Epithelial cell of esophagus (primary cell): ENCODE measurements around the gene MRPL34.

Source experiments
- DNase-seq: peaks from one replicate; pipeline ENCODE4 v3.0.0; 2010; ENCODE audit warnings: low read depth
- H3K4me3 ChIP-seq: 2 replicates; pipeline ENCODE4 v1.5.1; 2011; ENCODE audit warnings: mild to moderate bottlenecking, low read length, control low read depth
- CTCF ChIP-seq: IDR thresholded peaks from 2 replicates; pipeline ENCODE4 v1.5.1; 2011; ENCODE audit warnings: low read depth, mild to moderate bottlenecking, low read length, control low read depth, inconsistent platforms; ENCODE audit not compliant: insufficient read depth; ENCODE audit errors: missing control alignments

MRPL34 gene

GRCh38 chr19:17321655-17322489 is 16.2 kb downstream of the MRPL34 start:
- no peak overlapping the region for H3K4me3 ChIP-seq
- TF ChIP-seq CTCF: no peak
- DNase-seq: no peak

- TF ChIP-seq CTCF: no peak
- H3K4me3 ChIP-seq: no peak overlapping the region
- DNase-seq: no peak
Observed at GRCh38 chr19:17322854-17323253, 17.2 kb downstream of the MRPL34 start.

GRCh38 chr19:17323300-17323963 is 17.8 kb downstream of the MRPL34 start:
- H3K4me3 ChIP-seq: no peak overlapping the region
- TF ChIP-seq CTCF: no peak

GRCh38 chr19:17323964-17324332 is 18.3 kb downstream of the MRPL34 start:
- no peak overlapping the region for H3K4me3 ChIP-seq
- DNase-seq: no peak
- TF ChIP-seq CTCF: no peak

More at GRCh38 chr19:17323300-17323963, 17.8 kb downstream of the MRPL34 start:
- DNase-seq: no peak

- DNase-seq: no peak
- H3K4me3 ChIP-seq: no peak overlapping the region
- TF ChIP-seq CTCF: no peak
Observed at GRCh38 chr19:17324357-17325114, 18.9 kb downstream of the MRPL34 start.

GRCh38 chr19:17325133-17325532 is 19.5 kb downstream of the MRPL34 start:
- no peak for DNase-seq
- TF ChIP-seq CTCF: no peak
- H3K4me3 ChIP-seq: no peak overlapping the region
